ENCODE results near the gene ADH4.

Gene ADH4

GRCh38 chr4:99179178-99179577 lies 35.1 kb upstream of the ADH4 start:
- H3F3A ChIP-seq (ENCODE audit: insufficient read depth, low read length) = no peaks in the 10 kb centered on the region
- no peak overlapping the region for H3K27ac ChIP-seq (ENCODE audit: low read depth, low read length, poor library complexity, severe bottlenecking)

GRCh38 chr4:99166544-99166943 lies 22.4 kb upstream of the ADH4 start:
- H3K4me3 ChIP-seq (ENCODE audit: low read depth, low read length, poor library complexity, severe bottlenecking) = no peak overlapping the region
- no peaks in the 10 kb centered on the region for H3K27me3 ChIP-seq (ENCODE audit: insufficient read depth, low read length)
- H3F3A ChIP-seq (ENCODE audit: insufficient read depth, low read length) = no peaks in the 10 kb centered on the region
- H3K27ac ChIP-seq (ENCODE audit: low read depth, low read length, poor library complexity, severe bottlenecking) = no peak overlapping the region
- H3K4me2 ChIP-seq (ENCODE audit: low read length) = no peak overlapping the region
- H3K4me1 ChIP-seq (ENCODE audit: insufficient read depth, low read length, severe bottlenecking) = no peaks in the 10 kb centered on the region
- H3K9me2 ChIP-seq (ENCODE audit: low read depth, low read length) = no peaks in the 10 kb centered on the region
- no peak overlapping the region for H2AFZ ChIP-seq (ENCODE audit: low read length)
- no peak for TF ChIP-seq EZH2 (IDR thresholded peaks at IDR 0.05; ENCODE audit: borderline replicate concordance, low read length)
- TF ChIP-seq, protein P1, sequence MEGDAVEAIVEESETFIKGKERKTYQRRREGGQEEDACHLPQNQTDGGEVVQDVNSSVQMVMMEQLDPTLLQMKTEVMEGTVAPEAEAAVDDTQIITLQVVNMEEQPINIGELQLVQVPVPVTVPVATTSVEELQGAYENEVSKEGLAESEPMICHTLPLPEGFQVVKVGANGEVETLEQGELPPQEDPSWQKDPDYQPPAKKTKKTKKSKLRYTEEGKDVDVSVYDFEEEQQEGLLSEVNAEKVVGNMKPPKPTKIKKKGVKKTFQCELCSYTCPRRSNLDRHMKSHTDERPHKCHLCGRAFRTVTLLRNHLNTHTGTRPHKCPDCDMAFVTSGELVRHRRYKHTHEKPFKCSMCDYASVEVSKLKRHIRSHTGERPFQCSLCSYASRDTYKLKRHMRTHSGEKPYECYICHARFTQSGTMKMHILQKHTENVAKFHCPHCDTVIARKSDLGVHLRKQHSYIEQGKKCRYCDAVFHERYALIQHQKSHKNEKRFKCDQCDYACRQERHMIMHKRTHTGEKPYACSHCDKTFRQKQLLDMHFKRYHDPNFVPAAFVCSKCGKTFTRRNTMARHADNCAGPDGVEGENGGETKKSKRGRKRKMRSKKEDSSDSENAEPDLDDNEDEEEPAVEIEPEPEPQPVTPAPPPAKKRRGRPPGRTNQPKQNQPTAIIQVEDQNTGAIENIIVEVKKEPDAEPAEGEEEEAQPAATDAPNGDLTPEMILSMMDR (IDR thresholded peaks at IDR 0.05; ENCODE audit: low read length) = no peak
- H3K9ac ChIP-seq (ENCODE audit: low read length) = no peak overlapping the region
- H3K36me3 ChIP-seq (ENCODE audit: insufficient read depth, low read length) = no peaks in the 10 kb centered on the region
- H4K20me1 ChIP-seq (ENCODE audit: insufficient read depth, low read length) = no peaks in the 10 kb centered on the region
- no peaks in the 10 kb centered on the region for H3K79me2 ChIP-seq (ENCODE audit: insufficient read depth, low read length)
- no peaks in the 10 kb centered on the region for H3K9me3 ChIP-seq (ENCODE audit: low read length)

More at GRCh38 chr4:99179178-99179577, 35.1 kb upstream of the ADH4 start:
- TF ChIP-seq, protein P1 (IDR thresholded peaks at IDR 0.05; ENCODE audit: low read length) = no peak
- TF ChIP-seq EZH2 (IDR thresholded peaks at IDR 0.05; ENCODE audit: borderline replicate concordance, low read length) = no peak
- H3K79me2 ChIP-seq (ENCODE audit: insufficient read depth, low read length) = no peaks in the 10 kb centered on the region
- H3K9me3 ChIP-seq (ENCODE audit: low read length) = no peaks in the 10 kb centered on the region
- H3K4me3 ChIP-seq (ENCODE audit: low read depth, low read length, poor library complexity, severe bottlenecking) = no peak overlapping the region
- no peaks in the 10 kb centered on the region for H3K36me3 ChIP-seq (ENCODE audit: insufficient read depth, low read length)
- H3K9me2 ChIP-seq (ENCODE audit: low read depth, low read length) = no peaks in the 10 kb centered on the region
- H4K20me1 ChIP-seq (ENCODE audit: insufficient read depth, low read length) = no peaks in the 10 kb centered on the region
- H3K4me2 ChIP-seq (ENCODE audit: low read length) = no peak overlapping the region
- H3K4me1 ChIP-seq (ENCODE audit: insufficient read depth, low read length, severe bottlenecking) = no peaks in the 10 kb centered on the region
- no peak overlapping the region for H3K9ac ChIP-seq (ENCODE audit: low read length)
- H2AFZ ChIP-seq (ENCODE audit: low read length) = no peak overlapping the region
- no peaks in the 10 kb centered on the region for H3K27me3 ChIP-seq (ENCODE audit: insufficient read depth, low read length)

- Histone ChIP-seq H3K9me3 (ENCODE audit: low read length) (no peaks in the 10 kb centered on the region), H2AFZ (ENCODE audit: low read length) (no peak overlapping the region), H3K27me3 (ENCODE audit: insufficient read depth, low read length) (no peaks in the 10 kb centered on the region), H4K20me1 (ENCODE audit: insufficient read depth, low read length) (no peaks in the 10 kb centered on the region), H3K9me2 (ENCODE audit: low read depth, low read length) (no peaks in the 10 kb centered on the region), H3K36me3 (ENCODE audit: insufficient read depth, low read length) (no peaks in the 10 kb centered on the region), H3K4me1 (ENCODE audit: insufficient read depth, low read length, severe bottlenecking) (no peaks in the 10 kb centered on the region), H3K4me3 (ENCODE audit: low read depth, low read length, poor library complexity, severe bottlenecking) (no peak overlapping the region), H3K79me2 (ENCODE audit: insufficient read depth, low read length) (no peaks in the 10 kb centered on the region), H3K4me2 (ENCODE audit: low read length) (no peak overlapping the region), H3K27ac (ENCODE audit: low read depth, low read length, poor library complexity, severe bottlenecking) (no peak overlapping the region), H3F3A (ENCODE audit: insufficient read depth, low read length) (no peaks in the 10 kb centered on the region), H3K9ac (ENCODE audit: low read length) (no peak overlapping the region)
- TF ChIP-seq, protein P1 (IDR thresholded peaks at IDR 0.05; ENCODE audit: low read length) = no peak
- TF ChIP-seq EZH2 (IDR thresholded peaks at IDR 0.05; ENCODE audit: borderline replicate concordance, low read length) = no peak
Measured at GRCh38 chr4:99165978-99166377, 21.9 kb upstream of the ADH4 start.
